ENCODE results near the gene PNPLA3. TPM values are rescaled to one million over a fixed set of nuclear protein-coding genes. Genes with fewer than 3 reads are reported as not detected.
A peak's percentile ranks its signal among the peaks of the same experiment; 100 is the strongest.

The PNPLA3 gene
- total RNA-seq, 1 donor from 2014 or later, result 18.3 TPM

DNA sequence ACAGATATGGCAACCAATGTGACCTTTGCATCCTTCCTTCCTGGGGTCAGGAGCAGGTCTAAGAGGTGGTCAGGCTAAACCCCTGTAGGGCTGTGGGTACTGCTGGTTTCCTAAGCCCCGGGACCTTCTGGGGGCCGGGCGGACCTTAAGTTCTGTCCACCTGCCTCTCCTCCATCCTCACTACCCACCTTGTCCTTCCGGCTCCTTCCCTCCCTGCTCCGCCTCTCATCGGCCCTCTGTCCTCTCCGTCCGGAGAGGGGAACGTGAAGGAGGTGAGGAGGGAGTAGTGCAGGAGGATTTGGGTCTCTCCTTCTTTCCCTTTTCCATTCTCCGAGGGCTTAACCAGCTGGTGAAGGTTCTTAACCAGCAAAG lies 72.2 kb downstream of the PNPLA3 start:
- Mint-ChIP-seq H3K4me3 (ENCODE audit: unreplicated experiment) (no peak overlapping the region), H3K27me3 (ENCODE audit: unreplicated experiment) (peaks cover 3% of the 10 kb centered on the region), H3K4me1 (ENCODE audit: unreplicated experiment) (peaks cover 2% of the 10 kb centered on the region), H3K36me3 (ENCODE audit: low read depth, unreplicated experiment) (peaks cover 39% of the 10 kb centered on the region), H3K27ac (ENCODE audit: unreplicated experiment) (no peak overlapping the region), H3K9me3 (ENCODE audit: unreplicated experiment) (no peaks in the 10 kb centered on the region)
- no peak for DNase-seq (ENCODE audit: low spot score)
- TF ChIP-seq, protein P1, sequence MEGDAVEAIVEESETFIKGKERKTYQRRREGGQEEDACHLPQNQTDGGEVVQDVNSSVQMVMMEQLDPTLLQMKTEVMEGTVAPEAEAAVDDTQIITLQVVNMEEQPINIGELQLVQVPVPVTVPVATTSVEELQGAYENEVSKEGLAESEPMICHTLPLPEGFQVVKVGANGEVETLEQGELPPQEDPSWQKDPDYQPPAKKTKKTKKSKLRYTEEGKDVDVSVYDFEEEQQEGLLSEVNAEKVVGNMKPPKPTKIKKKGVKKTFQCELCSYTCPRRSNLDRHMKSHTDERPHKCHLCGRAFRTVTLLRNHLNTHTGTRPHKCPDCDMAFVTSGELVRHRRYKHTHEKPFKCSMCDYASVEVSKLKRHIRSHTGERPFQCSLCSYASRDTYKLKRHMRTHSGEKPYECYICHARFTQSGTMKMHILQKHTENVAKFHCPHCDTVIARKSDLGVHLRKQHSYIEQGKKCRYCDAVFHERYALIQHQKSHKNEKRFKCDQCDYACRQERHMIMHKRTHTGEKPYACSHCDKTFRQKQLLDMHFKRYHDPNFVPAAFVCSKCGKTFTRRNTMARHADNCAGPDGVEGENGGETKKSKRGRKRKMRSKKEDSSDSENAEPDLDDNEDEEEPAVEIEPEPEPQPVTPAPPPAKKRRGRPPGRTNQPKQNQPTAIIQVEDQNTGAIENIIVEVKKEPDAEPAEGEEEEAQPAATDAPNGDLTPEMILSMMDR (IDR thresholded peaks at IDR 0.05; ENCODE audit: unreplicated experiment), result no peak

DNA sequence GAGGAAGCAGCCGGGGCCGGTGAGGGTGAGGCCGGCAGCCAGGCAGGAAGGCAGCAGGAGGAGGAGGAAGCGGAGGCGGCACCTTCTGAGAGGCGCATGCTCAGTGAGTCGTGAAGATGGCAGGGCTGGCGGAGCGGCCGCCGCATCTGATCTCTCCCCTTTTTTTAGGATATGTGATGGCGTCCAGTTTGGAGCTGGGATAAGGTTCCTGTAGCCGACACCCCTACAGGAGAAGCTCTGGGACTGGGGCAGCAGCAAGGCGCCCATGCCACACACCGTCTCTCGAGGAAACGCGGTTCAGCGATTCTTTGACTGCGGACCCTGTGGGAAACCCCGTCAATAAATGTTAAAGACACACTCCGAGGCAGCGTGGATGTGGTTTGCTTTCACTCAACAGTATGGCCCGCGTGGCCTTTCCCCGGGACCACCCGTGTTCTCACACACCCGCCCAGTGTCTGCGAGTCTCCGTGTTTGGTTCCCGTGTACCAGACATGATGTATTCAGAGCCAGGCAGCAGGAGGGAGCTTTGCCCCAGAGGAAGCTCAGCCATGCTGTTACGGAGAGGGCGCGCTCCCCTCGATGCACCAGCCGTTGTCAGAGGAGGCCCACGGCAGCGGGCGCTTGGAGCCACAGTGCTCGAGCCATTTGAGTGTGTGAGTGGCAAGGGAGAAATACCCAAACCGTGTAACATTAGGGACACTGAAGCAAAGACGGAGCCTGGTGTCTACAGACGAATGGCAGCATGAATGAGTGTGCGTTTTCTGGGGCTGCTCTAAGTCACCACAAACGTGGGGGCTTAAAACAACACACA lies 72.8 kb downstream of the PNPLA3 start:
- peaks cover 2% of the 10 kb centered on the region for H3K4me1 Mint-ChIP-seq (ENCODE audit: unreplicated experiment)
- H3K27ac Mint-ChIP-seq (ENCODE audit: unreplicated experiment), result no peak overlapping the region
- no peaks in the 10 kb centered on the region for H3K9me3 Mint-ChIP-seq (ENCODE audit: unreplicated experiment)
- TF ChIP-seq, protein P1 (IDR thresholded peaks at IDR 0.05; ENCODE audit: unreplicated experiment), result no peak
- H3K27me3 Mint-ChIP-seq (ENCODE audit: unreplicated experiment), result peaks cover 3% of the 10 kb centered on the region
- H3K36me3 Mint-ChIP-seq (ENCODE audit: low read depth, unreplicated experiment), result peaks cover 39% of the 10 kb centered on the region
- H3K4me3 Mint-ChIP-seq (ENCODE audit: unreplicated experiment), result no peak overlapping the region
- peak; percentile 36 for DNase-seq (ENCODE audit: low spot score)

DNA sequence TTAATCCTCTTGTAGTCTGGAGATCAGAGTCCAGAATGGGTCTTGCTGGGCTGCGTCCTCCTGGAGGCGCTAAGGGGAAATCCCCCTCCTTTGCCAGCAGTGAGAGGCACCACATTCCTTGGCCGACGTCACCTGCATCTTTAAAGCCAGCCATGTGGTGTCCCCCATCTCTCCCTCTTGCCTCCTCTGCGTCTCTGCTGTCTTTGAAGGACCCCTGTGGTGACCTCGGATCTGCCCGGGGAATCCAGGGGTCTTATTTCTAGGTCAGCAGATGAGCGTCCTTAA lies 73.3 kb downstream of the PNPLA3 start:
- no peak overlapping the region for H3K27ac Mint-ChIP-seq (ENCODE audit: unreplicated experiment)
- no peaks in the 10 kb centered on the region for H3K9me3 Mint-ChIP-seq (ENCODE audit: unreplicated experiment)
- DNase-seq (ENCODE audit: low spot score), result no peak
- peaks cover 2% of the 10 kb centered on the region for H3K4me1 Mint-ChIP-seq (ENCODE audit: unreplicated experiment)
- H3K27me3 Mint-ChIP-seq (ENCODE audit: unreplicated experiment), result peaks cover 3% of the 10 kb centered on the region
- no peak overlapping the region for H3K4me3 Mint-ChIP-seq (ENCODE audit: unreplicated experiment)
- peaks cover 36% of the 10 kb centered on the region for H3K36me3 Mint-ChIP-seq (ENCODE audit: low read depth, unreplicated experiment)
- TF ChIP-seq, protein P1 (IDR thresholded peaks at IDR 0.05; ENCODE audit: unreplicated experiment), result no peak

Other genes starting within 250 kb of the PNPLA3 start
- 0.69 TPM for gene EFCAB6, start 111.5 kb upstream of the PNPLA3 start, total RNA-seq (ENCODE audit: unreplicated experiment)
- 16.5 TPM for gene SULT4A1, start 61.3 kb upstream of the PNPLA3 start, total RNA-seq (ENCODE audit: unreplicated experiment)
- gene PNPLA5, start 31.8 kb upstream of the PNPLA3 start, total RNA-seq (ENCODE audit: unreplicated experiment), result not detected
- gene SAMM50, start 31.6 kb downstream of the PNPLA3 start, total RNA-seq (ENCODE audit: unreplicated experiment), result 81.6 TPM
- gene PARVB, start 100.5 kb downstream of the PNPLA3 start, total RNA-seq (ENCODE audit: unreplicated experiment), result 105 TPM